HK-2 (cell line): ENCODE measurements around the gene TMEM178A.
"Not testable (repeated sequence)": the region's sequence is repeated elsewhere in the genome, so short reads cannot be mapped to it uniquely, and the experiment has no call there.

ENCODE experiments used
- DNase-seq: peaks from one replicate; pipeline ENCODE4 v3.0.0-alpha.2; 2018; ENCODE audit not compliant: unreplicated experiment

TMEM178A gene

GRCh38 chr2:39648580-39648979 lies 17.1 kb upstream of the TMEM178A start:
- DNase-seq, result no peak

- no peak for DNase-seq
Measured at GRCh38 chr2:39649511-39649910, 16.2 kb upstream of the TMEM178A start.

- no peak for DNase-seq
Measured at GRCh38 chr2:39650468-39650867, 15.2 kb upstream of the TMEM178A start.

- not testable (repeated sequence) for DNase-seq
Measured at GRCh38 chr2:39656215-39656614, 9.5 kb upstream of the TMEM178A start.

- DNase-seq, result no peak
Measured at GRCh38 chr2:39657287-39657937, 8.3 kb upstream of the TMEM178A start.

- DNase-seq, result no peak
Measured at GRCh38 chr2:39658371-39658770, 7.3 kb upstream of the TMEM178A start.

GRCh38 chr2:39659765-39660611 lies 5.7 kb upstream of the TMEM178A start:
- no peak for DNase-seq

- no peak for DNase-seq
Measured at GRCh38 chr2:39660612-39661236, 5.0 kb upstream of the TMEM178A start.

GRCh38 chr2:39661826-39662225 lies 3.9 kb upstream of the TMEM178A start:
- DNase-seq, result no peak

GRCh38 chr2:39663187-39663930 lies 2.4 kb upstream of the TMEM178A start:
- no peak for DNase-seq

- no peak for DNase-seq
Measured at GRCh38 chr2:39664232-39664887, 1.4 kb upstream of the TMEM178A start.

GRCh38 chr2:39664888-39665591 lies 677 bp upstream of the TMEM178A start:
- DNase-seq, result no peak

- no peak for DNase-seq
Measured at GRCh38 chr2:39666491-39667101, 879 bp downstream of the TMEM178A start.

- DNase-seq, result no peak
Measured at GRCh38 chr2:39667104-39667885, 1.6 kb downstream of the TMEM178A start.

GRCh38 chr2:39667886-39668276 lies 2.2 kb downstream of the TMEM178A start:
- no peak for DNase-seq

GRCh38 chr2:39668576-39669080 lies 2.9 kb downstream of the TMEM178A start:
- DNase-seq, result no peak

- DNase-seq, result no peak
Measured at GRCh38 chr2:39671604-39672003, 5.9 kb downstream of the TMEM178A start.

- DNase-seq, result no peak
Measured at GRCh38 chr2:39673018-39673417, 7.3 kb downstream of the TMEM178A start.

- DNase-seq, result no peak
Measured at GRCh38 chr2:39676342-39676741, 10.6 kb downstream of the TMEM178A start.
